Heart left ventricle (tissue), 13 donors: ENCODE data around the gene PRSS22.

ENCODE experiments used
- POLR2A ChIP-seq, 2 donors: fragments of 450-650 bp; IDR thresholded peaks; one replicate each; pipeline ENCODE4 v1.6.1; 2017; ENCODE audit warnings: antibody characterized with exemption in 2 of 2, mild to moderate bottlenecking in 2 of 2, moderate library complexity in 2 of 2
- TF ChIP-seq, protein P1 (sequence below), 12 donors: fragments of 200-600 bp; sonication (generic) in 4 of 12; IDR thresholded peaks; one replicate each; pipeline versions ENCODE4 v1.5.0 to v1.8.0; 2018 to 2022; ENCODE audit warnings: antibody characterized with exemption in 12 of 12, mild to moderate bottlenecking in 5 of 12
- donor health status: ischemic (EF 13 %, LVEDD 7.1; RV severe dilation, severe dysfunction).
- donor health status: DM: no; HTN: yes; CAD: no.
- donor health status: DM: no; HTN: no; CAD: no.
- donor health status: ischemic (EF 25% LVEDD 6.9; RV normal size, moderate dysfunction).
- donor health status: ischemic (EF 25% LVEDD 5.7; RV mildly dilated, moderate dysfunction).
- donor health status: ischemic (EF 35%, LVEDD 5.7; RV mildly dilated, moderate dysfunction).
- donor health status: nonischemic (EF 11% LVEDD 7.7; RV severe dilation, severe dysfunction).
- donor health status: DM: yes; HTN: yes; CAD: no.
- donor health status: PGD.
- donor health status: ischemic (EF 29% LVEDD 5.4; RV normal size, mild dysfunction).
- donor health status: nonischemic (EF 23%, LVEDD 6.1; RV moderate dilation, normal function).

DNA sequence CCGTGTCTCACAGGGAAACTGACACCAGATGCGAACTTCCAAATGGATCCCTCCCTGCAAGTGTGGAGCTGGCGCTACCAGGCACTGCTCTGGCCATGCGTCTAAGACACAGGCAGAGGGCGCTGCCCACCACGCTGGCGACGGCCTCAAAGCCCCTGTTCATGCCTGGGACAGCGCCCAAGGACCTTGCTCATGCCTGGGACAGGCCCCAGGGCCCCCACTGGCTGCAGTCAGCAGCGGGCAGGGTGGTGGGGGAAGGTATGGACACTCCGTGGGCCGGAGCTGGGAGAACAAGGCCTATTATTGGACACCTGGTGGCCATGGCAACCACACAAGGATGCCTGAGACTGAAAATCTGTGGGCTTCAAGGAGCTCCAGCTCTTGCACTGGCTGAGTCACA lies 19.0 kb downstream of the PRSS22 start:
- TF ChIP-seq, protein P1, sequence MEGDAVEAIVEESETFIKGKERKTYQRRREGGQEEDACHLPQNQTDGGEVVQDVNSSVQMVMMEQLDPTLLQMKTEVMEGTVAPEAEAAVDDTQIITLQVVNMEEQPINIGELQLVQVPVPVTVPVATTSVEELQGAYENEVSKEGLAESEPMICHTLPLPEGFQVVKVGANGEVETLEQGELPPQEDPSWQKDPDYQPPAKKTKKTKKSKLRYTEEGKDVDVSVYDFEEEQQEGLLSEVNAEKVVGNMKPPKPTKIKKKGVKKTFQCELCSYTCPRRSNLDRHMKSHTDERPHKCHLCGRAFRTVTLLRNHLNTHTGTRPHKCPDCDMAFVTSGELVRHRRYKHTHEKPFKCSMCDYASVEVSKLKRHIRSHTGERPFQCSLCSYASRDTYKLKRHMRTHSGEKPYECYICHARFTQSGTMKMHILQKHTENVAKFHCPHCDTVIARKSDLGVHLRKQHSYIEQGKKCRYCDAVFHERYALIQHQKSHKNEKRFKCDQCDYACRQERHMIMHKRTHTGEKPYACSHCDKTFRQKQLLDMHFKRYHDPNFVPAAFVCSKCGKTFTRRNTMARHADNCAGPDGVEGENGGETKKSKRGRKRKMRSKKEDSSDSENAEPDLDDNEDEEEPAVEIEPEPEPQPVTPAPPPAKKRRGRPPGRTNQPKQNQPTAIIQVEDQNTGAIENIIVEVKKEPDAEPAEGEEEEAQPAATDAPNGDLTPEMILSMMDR (IDR thresholded peaks at IDR 0.05): peak; percentile 57 to 77 (median 67)
- no peak for TF ChIP-seq POLR2A (IDR thresholded peaks at IDR 0.05)
